Right lobe of liver (tissue), 4 donors: ENCODE results near the gene LURAP1L.

Source experiments
- CTCF ChIP-seq, 4 donors: fragments of 200-600 bp in 3 of 4; fragments of 450-650 bp in 1 of 4; IDR thresholded peaks; one replicate each; pipeline versions ENCODE4 v1.5.1 to v1.8.0; 2016 to 2022; ENCODE audit warnings: antibody characterized with exemption in 4 of 4, mild to moderate bottlenecking in 2 of 4
- POLR2A ChIP-seq: fragments of 450-650 bp; IDR thresholded peaks from one replicate; pipeline ENCODE4 v1.6.1; 2017; ENCODE audit warnings: antibody characterized with exemption, mild to moderate bottlenecking
- donor health status: DM: no; HTN: no; CAD: no.
- donor health status: DM: no; HTN: no; CAD: no.
- donor health status: DM: no; HTN: yes; CAD: no.

DNA sequence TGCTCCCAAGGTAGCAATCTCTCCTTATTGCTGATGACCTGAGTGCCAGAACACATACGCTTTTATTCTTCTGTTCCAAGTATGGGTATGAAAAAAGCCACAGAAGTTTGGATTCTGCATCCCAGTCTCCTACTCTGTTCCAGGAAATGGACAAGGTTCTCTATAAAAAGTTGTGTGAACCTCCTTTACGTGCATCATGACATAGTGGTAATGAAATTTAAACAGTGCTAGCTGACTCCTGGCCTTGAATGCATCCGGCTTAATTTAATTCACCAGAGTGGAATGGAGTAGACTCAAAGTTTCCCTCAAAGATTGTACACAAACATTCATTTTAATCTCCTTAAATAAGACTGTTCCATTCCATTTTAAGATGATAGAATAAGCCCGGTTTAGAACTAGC lies 68.9 kb downstream of the LURAP1L start:
- no peak for TF ChIP-seq POLR2A
- no peak for TF ChIP-seq CTCF (IDR thresholded peaks at IDR 0.05)
